ENCODE results near the gene GALNTL6. TPM values are rescaled to one million over a fixed set of nuclear protein-coding genes. Genes with fewer than 3 reads are reported as not detected.
A peak's percentile ranks its signal among the peaks of the same experiment; 100 is the strongest.

Gene GALNTL6
- total RNA-seq, 1 experiment from 2014 or later: not detected

DNA sequence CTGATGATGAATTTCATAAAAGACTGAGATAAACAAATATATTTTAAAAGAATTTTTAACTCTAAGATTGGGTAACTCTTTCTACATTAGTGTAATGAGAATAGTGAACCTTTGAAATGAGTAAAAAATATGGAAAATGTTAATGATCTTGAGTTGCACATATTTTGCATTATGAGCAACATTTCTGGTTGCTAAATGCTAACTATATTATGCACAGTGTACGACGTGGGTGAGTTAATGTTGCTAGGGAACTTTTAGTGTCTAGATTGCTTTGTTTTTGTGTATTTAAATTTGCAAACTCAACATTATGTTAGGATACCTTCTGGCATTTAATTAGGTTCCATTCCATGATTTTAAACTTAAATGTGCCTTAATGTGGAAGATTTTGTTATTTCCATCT lies 742.5 kb downstream of the GALNTL6 start:
- Histone ChIP-seq H2AK5ac (ENCODE audit: insufficient read length, low read length) (no peak overlapping the region), H3K79me1 (ENCODE audit: insufficient read depth, low read depth, low read length, poor library complexity, severe bottlenecking) (no peaks in the 10 kb centered on the region), H3T11ph (ENCODE audit: low read length) (no peak overlapping the region), H4K91ac (ENCODE audit: insufficient read length, low read depth, low read length) (no peak overlapping the region), H3K4ac (ENCODE audit: low read depth, low read length) (no peak overlapping the region), H2BK12ac (ENCODE audit: insufficient read length, low read depth, low read length) (no peak overlapping the region), H3K18ac (ENCODE audit: insufficient read length, low read depth, low read length) (no peak overlapping the region), H3K9me3 (ENCODE audit: control insufficient read depth, low read depth, low read length) (no peaks in the 10 kb centered on the region), H4K20me1 (ENCODE audit: control insufficient read depth, insufficient read depth, insufficient read length) (no peaks in the 10 kb centered on the region), H3K27ac (ENCODE audit: insufficient read length, low read depth, low read length) (no peak overlapping the region), H2BK5ac (ENCODE audit: insufficient read length, low read length) (no peak overlapping the region), H4K5ac (ENCODE audit: insufficient read length, low read depth, low read length) (no peak overlapping the region), H3K23me2 (ENCODE audit: insufficient read length, low read depth, low read length, poor library complexity, severe bottlenecking) (no peaks in the 10 kb centered on the region), H4K8ac (replicated peaks; ENCODE audit: insufficient read length, low read depth, low read length) (no peak overlapping the region), H3K79me2 (ENCODE audit: insufficient read depth, low read length) (no peaks in the 10 kb centered on the region), H2BK15ac (ENCODE audit: low read depth, low read length) (no peak overlapping the region), H3K4me2 (ENCODE audit: insufficient read depth, insufficient read length, low read length) (no peak overlapping the region), H3K23ac (ENCODE audit: insufficient read length, low read depth, low read length) (no peak overlapping the region), H2BK120ac (ENCODE audit: low read depth, low read length, poor library complexity, severe bottlenecking) (no peak overlapping the region), H3K9ac (ENCODE audit: extremely low read depth, insufficient read length, low read length) (no peak overlapping the region), H2AFZ (ENCODE audit: low read length) (no peak overlapping the region), H3K4me1 (ENCODE audit: insufficient read depth, low read length) (no peaks in the 10 kb centered on the region; the same call in 1 of the 2 replicates), H3K14ac (ENCODE audit: insufficient read depth, low read length) (no peak overlapping the region), H3K56ac (ENCODE audit: insufficient read length, low read depth, low read length) (no peak overlapping the region), H3K27me3 (ENCODE audit: insufficient read depth, low read length) (no peaks in the 10 kb centered on the region), H2BK20ac (ENCODE audit: low read depth, low read length, poor library complexity, severe bottlenecking) (no peak overlapping the region)
- peaks cover 17 to 25% of the 10 kb centered on the region in 2 experiments for H3K4me1 Mint-ChIP-seq
- H3K4me3 Mint-ChIP-seq: 0 out of 5 replicates have a peak overlapping the region, but pooled peaks of 1 of the 2 experiments have one; percentile 51
- H3K9me3 Mint-ChIP-seq: no peaks in the 10 kb centered on the region; a peak in 1 of 5 replicates
- no peaks in the 10 kb centered on the region for H3K27me3 Mint-ChIP-seq (ENCODE audit: low read depth)
- no CpG with 5 or more reads among the region's 2 CpGs for WGBS (ENCODE audit: extremely low coverage, insufficient read length, low lambda C conversion rate)
- peaks cover 0 to 2% (median 0%) of the 10 kb centered on the region in 3 experiments; a peak in 2 of 7 replicates for H3K36me3 Mint-ChIP-seq (ENCODE audit: insufficient read depth in 1 of 3, low read depth in 3 of 3)
- TF ChIP-seq, protein P1, sequence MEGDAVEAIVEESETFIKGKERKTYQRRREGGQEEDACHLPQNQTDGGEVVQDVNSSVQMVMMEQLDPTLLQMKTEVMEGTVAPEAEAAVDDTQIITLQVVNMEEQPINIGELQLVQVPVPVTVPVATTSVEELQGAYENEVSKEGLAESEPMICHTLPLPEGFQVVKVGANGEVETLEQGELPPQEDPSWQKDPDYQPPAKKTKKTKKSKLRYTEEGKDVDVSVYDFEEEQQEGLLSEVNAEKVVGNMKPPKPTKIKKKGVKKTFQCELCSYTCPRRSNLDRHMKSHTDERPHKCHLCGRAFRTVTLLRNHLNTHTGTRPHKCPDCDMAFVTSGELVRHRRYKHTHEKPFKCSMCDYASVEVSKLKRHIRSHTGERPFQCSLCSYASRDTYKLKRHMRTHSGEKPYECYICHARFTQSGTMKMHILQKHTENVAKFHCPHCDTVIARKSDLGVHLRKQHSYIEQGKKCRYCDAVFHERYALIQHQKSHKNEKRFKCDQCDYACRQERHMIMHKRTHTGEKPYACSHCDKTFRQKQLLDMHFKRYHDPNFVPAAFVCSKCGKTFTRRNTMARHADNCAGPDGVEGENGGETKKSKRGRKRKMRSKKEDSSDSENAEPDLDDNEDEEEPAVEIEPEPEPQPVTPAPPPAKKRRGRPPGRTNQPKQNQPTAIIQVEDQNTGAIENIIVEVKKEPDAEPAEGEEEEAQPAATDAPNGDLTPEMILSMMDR (conservative IDR thresholded peaks at IDR 0.05): no peak
- no peak for DNase-seq
- H3K27ac Mint-ChIP-seq: peak overlapping the region in 1 of 3 experiments; percentile 33; a peak in 1 of 7 replicates
